HG03095 (cell line): ENCODE data around the gene MALT1.
"Not testable (repeated sequence)": the region's sequence is repeated elsewhere in the genome, so short reads cannot be mapped to it uniquely, and the experiment has no call there.

ENCODE experiments used
- ATAC-seq: cut with Tn5 transposase; IDR thresholded peaks from one replicate; pipeline ENCODE4 v1.9.1; 2021; ENCODE audit warnings: moderate library complexity; ENCODE audit not compliant: unreplicated experiment

The MALT1 gene

DNA sequence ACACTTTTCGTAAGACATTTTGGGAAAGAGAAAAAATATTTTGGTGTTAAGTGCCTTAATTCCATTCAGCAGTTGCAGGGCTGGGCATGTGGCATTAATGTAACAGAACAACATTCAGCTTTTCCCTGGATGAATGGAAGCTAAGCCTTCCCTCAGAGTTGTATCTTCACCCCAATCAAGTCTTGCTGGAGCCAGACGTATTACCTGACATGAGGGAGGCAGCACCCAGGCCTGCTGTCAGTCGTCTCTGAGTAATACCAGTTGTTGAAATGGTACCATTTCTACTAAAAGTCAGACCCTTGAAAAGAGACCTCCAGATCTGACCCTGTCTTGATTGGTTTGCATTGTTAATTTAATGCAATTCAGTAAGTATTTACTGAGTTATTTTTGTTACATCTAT is 57.5 kb downstream of the MALT1 start:
- no peak for ATAC-seq

DNA sequence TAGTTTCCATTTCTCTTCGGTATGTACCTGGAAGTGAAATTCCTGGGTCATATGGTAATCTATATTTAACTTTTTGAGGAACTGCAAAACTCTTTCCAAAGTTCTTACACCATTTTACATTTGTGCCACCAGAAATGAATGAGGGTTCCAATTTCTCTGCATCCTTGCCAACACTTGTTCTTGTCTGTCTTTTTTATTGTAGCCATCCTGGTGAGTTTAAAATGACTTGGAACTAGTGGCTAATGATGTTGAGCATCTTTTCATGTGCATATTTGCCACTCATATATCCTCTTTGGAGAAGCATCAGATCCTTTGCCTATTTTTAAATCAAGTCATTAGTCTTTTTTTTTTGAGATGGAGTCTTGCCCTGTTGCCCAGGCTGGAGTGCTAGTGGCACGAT is 59.4 kb downstream of the MALT1 start:
- ATAC-seq, result no peak

DNA sequence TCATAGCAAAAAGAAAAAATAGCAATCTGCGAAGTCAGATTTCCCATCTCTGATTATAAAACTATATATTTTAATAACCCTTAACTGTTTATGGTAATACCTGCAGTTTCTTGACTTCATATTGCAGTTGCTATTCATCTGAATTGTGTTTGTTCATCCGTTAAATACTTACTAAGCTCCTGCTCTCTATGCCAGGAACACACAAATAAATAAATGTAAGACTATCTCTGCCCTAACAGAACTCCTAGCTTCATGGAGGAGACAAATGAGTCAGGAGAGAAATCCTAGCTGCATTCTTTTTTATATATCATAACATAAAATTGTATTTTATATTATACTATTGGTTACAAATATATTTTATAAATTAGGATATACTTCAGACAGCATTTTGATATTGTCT is 61.2 kb downstream of the MALT1 start:
- ATAC-seq, result no peak

DNA sequence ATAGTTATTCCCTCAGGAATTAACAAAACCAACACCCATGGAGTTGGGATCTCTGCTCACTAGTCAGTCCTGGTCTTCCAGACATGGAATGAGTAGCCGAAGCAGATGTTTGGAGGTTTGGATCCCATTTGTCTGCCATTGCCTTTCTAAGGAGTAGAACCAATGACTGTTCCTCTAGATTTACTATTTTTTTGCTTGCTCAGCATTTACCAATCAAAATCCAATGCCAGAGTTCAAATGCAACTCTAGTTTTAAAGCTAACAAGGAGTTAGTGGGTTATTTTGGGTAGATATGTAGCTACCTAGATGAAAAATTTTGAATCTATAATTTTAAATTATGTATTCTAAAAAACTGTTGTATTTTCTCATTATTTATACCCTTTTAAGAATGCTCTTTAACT is 62.6 kb downstream of the MALT1 start:
- ATAC-seq, result no peak

DNA sequence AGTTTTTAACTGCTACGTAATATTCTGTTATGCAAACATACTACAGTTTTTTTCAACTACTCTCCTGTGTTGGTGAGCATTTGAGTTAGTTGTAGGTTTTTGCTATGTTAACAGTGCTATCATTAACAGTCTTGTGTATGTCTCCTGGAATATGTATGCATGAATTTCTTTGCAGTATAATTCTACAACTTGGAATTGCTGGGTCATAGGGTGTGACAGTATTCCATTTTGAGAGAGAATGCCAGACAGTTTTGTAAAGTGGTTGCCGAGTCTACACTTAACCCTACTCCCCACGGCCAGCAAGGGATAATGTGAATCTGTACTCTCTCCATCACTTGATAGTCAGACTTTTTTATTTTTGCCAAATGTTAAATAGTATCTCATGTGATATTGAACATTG is 67.1 kb downstream of the MALT1 start:
- ATAC-seq, result no peak

GRCh38 chr18:58745914-58746313 is 74.6 kb downstream of the MALT1 start:
- no peak for ATAC-seq

GRCh38 chr18:58748899-58749595 is 77.8 kb downstream of the MALT1 start:
- no peak for ATAC-seq

DNA sequence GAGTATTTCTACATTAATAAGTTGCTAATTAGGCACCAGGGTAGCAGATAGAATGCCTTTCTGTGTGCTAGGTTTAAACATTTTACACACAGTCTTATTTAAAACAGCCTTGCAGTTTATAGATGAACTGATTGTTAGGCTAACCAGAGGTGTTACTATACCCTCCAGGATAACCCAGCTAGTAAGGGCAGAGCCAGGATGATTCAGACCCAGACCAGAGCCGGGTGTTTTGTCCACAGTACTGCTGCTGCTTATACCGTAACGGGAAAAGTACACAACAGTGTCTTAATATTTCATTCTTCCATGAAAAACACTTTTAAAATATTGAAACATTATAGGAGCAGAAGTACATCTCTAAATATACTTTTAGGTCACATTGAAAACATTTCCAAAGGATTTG is 82.7 kb downstream of the MALT1 start:
- no peak for ATAC-seq

GRCh38 chr18:58754544-58755068 is 83.3 kb downstream of the MALT1 start:
- ATAC-seq, result no peak

- ATAC-seq, result no peak
These were observed 84.2 kb downstream of the MALT1 start for GRCh38 chr18:58755304-58756010.

DNA sequence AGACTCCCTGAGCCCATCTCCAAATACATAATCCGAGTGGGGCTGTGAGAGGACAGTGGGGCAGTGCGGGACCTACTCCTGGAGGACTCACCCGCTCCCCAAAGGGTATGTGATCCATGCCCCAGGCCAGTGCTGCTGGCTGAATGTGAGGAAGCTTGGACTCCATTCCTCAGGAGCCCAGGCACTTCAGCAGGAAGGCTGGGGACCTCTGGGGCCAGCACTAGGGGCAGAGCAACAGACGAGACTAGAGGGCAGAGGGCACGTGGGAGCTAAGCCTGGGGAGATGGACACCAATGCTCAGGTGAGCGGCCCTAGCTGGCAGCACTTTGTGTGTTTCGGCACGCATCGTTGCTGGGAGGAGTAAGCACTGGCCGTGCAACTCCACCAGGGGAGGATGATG is 84.9 kb downstream of the MALT1 start:
- no peak for ATAC-seq

DNA sequence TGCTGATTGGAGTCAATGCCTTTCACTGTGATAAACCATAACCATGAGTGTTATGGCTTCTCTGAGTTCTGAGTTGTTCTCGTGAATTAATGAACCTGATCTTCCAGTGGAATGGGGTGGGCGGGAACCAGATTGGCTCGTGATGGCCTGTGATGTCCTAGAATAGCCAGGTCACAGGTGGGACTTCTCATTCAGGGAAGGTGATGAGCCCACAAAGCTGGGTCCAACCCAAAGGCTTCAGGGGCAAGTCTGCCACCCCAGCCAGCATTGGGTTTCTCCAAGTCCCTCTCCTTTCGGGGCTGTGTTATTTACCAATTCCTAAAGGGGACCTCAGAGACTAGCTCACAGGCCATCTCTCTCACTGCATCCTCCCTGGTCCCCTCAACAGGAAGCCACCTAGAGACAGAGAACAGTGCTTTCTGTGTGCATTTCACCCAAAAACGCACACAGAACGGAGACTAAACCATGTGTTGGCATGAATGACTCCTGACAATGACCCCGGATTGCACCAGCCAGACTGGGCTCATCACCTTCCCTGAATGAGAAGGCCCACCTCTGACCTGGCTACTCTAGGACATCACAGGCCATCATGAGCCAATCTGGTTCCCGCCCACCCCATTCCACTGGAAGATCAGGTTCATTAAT is 85.5 kb downstream of the MALT1 start:
- no peak for ATAC-seq

GRCh38 chr18:58757351-58757750 is 86.1 kb downstream of the MALT1 start:
- not testable (repeated sequence) for ATAC-seq

DNA sequence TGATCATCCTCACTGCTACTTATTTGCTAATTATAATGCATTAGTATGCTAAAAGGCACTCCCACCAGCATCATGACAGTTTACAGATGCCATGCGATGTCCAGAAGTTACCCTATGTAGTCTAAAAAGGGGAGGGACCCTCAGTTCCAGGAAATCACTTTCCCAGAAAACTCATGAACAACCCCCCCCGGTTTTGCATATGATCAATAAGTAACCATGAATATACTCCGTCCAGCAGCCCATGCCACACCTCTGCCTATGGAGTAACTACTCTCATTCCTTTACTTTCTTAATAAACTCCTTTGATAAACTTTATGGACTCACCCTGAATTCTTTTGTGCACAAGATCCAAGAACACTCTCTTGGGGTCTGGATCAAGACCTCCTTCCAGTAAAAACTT is 86.8 kb downstream of the MALT1 start:
- no peak for ATAC-seq

- ATAC-seq, result no peak
These were observed 87.3 kb downstream of the MALT1 start for GRCh38 chr18:58758606-58759005.

DNA sequence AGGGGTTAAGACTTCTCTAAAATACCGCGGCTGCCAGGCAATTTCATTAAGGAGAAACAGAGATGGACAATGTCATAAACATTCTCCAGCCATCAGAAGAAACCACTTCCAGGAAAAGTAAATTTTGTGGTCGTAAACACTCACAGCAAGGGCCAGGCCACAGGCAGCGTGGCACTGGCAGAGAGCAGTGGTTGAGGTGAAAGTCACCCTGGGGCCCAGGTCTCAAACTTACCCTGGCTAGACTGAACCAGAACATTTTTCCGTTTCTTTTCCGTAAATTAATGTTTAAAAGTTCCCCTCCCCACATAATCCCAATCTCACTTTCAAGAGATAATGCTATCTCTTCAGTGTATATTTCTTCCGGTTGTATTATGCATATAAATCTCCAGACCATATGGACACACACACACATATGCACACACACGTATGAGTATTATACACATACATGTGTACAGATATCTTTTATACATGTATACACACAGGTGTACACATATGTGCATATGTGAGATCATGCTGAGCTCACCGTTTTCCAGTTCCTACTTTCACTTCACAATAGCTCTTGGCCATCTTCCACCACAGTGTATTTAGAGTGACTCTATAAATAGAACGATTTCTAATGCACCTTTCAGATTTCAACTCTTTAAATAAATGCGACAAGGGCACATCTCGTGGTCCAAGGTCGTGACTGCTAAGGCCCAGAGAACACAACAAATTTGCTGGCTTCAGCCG is 90.1 kb downstream of the MALT1 start:
- peak; percentile 70 for ATAC-seq

DNA sequence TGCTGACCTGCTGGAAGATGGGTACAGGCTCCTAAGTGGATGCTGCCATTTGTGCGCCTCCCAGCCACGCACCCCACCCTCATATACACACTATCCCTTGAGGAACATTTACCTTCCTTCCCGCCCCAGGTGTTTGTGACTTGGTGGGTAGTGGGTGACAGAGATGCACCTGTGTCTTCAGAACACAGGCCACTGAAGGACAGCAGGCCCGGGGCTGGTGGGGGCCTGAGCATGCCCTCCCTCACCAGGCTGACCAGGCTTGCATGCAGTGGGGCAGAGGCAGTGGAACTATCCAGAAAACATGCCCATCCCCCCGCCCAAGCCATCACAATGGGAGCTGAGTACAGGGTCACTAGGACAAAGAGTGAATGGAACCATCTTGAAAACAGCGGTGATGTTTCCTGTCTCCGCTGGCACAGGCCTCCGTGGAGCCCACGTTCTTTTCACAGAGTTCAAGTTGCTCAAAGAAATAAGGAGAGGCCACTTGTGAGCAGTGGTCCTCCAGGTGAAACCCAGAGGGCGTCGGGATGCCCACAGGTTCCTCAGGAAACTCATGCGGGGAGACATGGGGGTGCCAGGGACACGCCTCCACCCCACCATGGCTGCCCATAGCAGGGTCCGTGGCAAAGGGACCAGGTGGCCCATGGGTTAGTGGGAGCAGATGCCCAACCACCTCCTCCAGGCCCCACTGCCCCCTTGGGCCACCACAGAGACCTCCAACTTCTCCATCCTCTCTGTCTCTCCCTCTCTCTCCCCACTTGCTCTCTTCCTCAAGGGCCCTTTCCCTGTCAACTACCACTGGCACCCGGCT is 90.9 kb downstream of the MALT1 start:
- ATAC-seq, result no peak

GRCh38 chr18:58762781-58763171 is 91.5 kb downstream of the MALT1 start:
- ATAC-seq, result no peak

DNA sequence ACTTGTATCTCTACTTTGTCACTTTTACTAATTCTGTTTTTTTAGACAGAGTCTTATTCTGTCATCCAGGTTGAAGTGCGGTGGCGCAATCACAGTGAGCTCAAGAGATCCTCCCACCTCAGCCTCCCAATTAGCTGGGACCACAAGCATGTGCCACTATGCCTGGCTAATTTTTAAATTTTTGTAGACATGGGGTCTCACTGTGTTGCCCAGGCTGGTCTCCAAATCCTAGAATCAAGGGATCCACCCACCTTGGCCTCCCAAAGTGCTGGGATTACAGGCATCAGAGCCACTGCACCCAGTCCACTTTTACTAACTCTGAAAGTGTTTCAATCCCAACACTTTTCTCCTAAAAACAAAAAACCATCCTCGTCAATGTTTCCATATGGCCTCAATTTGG is 94.9 kb downstream of the MALT1 start:
- ATAC-seq, result no peak

- no peak for ATAC-seq
These were observed 95.7 kb downstream of the MALT1 start for GRCh38 chr18:58766946-58767345.
